ENCODE results near the gene CASP2.

DNA sequence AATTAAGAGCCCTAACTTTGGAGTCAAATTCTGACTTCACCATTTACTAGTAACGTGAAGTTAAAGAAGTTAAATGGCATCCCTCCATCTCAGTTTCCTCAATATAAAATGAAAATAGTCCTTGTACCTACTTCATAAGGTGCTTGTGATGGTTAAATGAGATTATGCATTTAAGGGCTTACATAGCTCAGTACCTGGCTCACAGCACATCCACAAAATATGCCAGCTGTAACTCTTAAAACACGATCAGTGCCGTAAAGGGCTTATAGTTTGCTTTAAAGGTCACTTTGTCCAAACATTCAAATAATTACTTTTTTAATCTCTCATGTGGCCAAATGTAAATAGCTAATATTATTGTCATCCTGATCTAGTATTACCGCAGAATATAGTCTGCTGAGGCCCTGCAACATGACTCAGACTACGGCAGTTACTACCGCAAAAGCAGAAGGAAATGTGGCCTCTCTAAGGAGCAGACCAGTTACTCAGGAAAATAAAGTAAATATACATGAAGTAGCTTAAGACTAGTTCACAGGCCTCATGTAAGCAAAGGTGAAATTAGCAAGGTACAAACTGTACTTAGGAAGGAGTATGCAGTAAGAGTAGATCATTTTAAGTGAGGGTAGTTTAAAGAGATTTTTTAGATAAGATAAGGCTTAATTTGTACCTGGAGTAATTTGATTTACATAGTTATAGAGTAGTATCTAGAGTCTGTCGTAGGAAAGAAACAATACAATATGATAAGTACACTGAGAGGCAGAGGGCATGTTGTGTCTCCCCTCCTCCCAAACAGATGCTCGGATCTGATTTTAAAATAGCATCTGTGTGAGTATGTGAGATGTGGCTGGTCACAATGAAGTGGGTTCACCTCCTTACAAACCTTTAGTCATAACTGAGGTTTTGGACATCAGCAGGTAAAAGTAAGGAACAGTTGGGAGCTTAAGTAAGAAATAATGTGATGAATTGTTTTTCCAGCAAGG lies 13.1 kb downstream of the CASP2 start:
- no peak for TF ChIP-seq CTCF (IDR thresholded peaks at IDR 0.05)
- TF ChIP-seq POLR2A (IDR thresholded peaks at IDR 0.05): no peak
